ENCODE measurements around the gene CKB.

The CKB gene

DNA sequence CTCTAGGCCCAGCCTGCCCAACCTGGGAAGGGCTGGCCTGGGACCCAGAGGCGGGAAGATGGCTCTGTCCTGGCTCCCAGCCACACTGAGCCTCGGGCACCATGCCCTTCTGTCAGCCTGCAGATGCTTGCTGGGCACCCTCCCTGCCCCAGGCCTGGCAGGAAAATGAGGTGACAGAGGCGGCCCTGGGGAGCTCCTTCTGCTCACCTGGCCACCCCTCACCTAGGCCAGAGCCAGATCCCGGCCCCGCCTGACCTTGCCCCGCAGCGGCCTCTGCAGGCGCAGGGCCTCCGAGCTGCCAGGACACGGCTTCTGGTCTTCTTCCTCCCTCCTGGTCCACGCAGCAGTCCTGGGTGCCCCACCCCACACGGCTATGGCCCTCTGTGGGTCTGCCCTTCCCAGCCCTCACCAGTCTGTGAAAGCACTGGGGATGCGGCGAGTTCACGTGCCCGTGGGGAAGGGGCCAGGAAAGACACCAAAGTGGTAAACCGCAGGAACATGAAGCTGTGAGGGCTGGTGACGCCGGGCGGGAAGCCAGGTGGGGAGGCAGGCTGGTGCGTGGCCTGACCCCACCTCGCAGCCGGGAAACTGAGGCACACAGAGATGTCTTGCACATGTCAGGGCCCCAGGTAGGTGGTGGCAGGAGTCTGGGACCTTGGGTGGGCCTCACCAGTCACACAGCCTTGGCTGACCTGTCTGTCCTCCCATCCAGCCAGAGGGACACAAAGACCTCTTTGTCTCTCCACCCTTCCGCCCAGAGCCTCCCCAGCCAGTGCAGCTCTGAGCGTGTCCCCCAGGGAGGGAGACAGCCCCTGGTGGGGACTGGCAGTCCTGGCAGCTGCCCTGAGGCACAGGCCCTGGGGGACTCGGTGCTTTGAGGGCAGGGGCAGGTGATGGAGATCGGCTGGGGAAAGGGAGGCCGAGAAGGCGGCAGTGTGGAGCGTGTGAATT is 27.0 kb upstream of the CKB start:
- DNase-seq (ENCODE audit: low read depth) = no peak

GRCh38 chr14:103548463-103549351 is 26.1 kb upstream of the CKB start:
- DNase-seq (ENCODE audit: low read depth) = no peak

DNA sequence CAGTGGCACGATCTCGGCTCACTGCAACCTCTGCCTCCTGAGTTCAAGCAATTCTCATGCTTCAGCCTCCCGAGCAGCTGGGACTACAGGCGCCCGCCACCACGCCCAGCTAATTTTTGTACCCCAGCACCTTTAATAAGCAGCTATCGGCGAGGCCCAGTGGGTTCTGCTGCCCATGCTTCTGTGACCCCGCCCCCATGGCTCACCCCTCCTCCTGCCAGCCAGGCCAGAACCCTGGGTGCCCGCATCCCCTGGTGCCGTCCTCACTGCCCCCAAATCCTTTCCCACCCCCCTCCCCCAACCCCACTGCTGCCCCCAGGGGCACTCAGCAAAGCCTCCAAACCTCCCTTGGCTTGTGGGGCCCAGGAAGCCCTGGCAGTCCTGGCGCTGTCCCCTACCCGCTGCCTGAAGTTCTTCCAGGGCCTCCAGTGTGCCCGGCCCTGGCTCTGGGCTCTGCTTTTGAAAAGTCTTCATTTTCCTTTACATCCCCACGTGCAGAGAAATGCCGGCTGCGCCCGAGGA is 25.4 kb upstream of the CKB start:
- no peak for DNase-seq (ENCODE audit: low read depth)

DNA sequence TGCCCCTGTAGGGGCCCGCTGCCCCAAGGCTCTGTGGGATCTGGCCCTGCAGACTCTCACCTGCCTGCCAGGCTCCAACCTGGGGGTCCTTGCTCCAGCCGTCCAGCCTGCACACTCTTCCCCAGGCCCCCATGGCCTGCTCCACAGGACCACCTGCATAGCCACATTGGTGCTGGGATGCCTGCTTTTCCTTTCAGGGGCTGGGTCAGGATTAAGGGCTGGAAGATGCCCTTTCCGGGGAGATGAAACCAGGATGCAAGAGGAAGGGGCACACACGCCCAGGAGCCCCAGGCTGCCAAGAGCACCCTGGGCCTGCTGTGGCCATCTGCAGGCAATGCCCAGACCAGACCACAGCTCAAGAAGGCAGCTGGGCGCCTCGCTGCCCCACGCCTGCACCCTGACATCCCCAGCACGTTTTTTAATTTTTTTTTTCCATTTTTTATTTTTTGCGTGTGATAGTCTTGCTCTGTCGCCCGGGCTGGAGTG is 24.9 kb upstream of the CKB start:
- no peak for DNase-seq (ENCODE audit: low read depth)

DNA sequence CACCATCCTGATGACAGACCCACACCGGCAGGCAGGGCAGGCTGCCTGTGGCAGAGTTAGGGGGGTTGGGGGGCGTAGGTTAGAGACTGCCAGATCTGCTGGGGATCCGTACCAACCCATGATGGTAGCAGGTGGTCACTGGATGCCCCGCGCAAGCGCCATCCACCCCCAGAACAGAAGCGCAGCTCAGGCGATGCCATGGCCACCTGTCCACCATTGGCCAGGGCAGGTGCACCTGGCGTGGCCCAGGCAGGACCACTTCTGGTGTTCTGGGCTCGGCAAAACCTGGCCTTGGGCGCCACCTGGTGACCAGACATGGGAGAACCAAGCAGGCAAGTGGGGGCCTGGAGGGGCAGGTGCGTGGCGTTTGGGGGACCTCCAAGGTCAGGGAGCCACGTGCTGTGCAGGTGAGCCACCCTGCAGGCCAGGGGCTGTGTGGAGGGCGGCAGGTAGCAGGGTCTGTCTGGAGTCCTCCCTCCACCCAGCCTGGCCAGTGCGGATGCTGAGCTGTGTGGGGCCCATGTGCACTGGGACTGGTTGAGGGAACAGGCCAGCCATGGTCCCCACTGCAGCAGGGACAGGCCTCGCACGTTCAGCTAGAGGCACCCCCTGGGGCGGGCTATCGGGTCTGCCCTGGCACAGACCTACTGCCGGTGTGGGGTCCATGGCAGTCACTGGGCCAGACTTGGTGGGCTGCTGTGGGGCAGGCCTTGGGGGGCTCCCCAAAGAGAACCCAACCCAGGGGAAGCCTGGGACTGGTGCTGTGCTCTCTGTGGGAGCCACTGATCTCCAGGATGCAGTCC is 24.2 kb upstream of the CKB start:
- DNase-seq (ENCODE audit: low read depth) = peak; percentile 71

GRCh38 chr14:103545915-103546651 is 23.5 kb upstream of the CKB start:
- DNase-seq (ENCODE audit: low read depth) = no peak

GRCh38 chr14:103545219-103545914 is 22.7 kb upstream of the CKB start:
- DNase-seq (ENCODE audit: low read depth) = no peak

- DNase-seq (ENCODE audit: low read depth) = no peak
These were observed 22.0 kb upstream of the CKB start for GRCh38 chr14:103544388-103545218.

GRCh38 chr14:103543721-103544387 is 21.2 kb upstream of the CKB start:
- DNase-seq (ENCODE audit: low read depth) = no peak

DNA sequence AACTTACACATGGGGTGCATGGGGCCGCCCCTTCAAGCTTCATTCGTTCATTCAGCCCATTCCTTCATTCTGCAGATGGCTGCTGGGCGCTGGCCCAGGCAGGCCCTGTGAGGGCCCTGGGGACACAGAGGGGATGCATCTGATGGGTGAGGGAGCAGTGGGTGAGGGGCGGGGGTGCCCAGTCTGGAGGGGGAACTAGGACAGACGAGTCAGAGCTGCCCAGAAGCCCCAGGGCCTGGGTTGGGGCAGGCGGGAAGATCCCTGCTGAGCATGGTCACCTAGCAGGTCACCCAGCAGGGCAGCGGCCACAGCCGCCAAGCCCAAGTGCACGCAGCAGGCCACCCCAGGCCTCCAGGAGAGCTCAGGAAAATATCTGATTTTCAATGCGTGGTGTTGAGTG is 20.5 kb upstream of the CKB start:
- no peak for DNase-seq (ENCODE audit: low read depth)

GRCh38 chr14:103542605-103543088 is 20.0 kb upstream of the CKB start:
- DNase-seq (ENCODE audit: low read depth) = no peak

DNA sequence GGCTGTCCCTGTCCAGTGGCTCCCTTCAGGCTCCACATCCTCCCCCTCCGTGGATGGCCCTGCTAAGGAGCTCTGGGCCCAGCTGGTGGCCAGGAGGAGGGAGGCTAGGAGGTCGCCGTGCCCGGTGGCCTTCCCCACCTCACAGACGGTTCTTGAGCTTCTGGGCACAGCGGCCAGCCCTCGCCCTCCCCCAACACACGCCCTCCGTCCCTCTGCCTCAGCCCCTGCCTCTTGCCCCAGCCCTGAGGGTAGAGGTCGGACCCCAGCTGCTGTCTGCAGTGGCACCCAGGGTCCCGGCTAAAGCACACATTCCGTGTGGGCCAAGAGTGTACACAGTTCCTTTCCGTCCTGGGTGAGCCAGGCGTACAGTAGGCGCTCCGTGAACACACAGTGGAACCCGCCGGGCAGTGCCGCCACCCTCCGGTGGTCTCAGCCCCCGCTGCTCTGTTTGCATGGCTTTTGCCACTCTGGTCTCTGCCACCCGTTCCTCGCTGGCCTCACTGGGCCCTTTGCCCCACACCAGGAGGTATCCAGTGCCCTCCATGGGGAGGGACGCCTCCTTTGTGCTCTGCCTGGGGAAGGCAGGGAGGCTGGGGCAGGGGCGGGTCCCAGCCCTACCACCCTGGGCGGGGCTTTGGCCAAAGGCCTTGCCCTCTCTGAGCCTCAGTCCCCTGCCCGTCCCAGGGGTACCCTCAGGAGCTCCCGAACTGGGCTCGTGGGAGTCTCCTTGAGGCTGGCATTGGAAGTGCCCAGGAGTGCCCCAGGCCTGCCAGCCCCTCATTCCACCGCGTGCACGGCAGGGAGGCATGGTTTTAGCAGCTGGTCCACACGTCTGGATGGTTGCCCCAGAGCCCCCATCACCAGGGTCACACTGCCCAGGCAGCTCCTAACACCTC is 19.3 kb upstream of the CKB start:
- DNase-seq (ENCODE audit: low read depth) = no peak

DNA sequence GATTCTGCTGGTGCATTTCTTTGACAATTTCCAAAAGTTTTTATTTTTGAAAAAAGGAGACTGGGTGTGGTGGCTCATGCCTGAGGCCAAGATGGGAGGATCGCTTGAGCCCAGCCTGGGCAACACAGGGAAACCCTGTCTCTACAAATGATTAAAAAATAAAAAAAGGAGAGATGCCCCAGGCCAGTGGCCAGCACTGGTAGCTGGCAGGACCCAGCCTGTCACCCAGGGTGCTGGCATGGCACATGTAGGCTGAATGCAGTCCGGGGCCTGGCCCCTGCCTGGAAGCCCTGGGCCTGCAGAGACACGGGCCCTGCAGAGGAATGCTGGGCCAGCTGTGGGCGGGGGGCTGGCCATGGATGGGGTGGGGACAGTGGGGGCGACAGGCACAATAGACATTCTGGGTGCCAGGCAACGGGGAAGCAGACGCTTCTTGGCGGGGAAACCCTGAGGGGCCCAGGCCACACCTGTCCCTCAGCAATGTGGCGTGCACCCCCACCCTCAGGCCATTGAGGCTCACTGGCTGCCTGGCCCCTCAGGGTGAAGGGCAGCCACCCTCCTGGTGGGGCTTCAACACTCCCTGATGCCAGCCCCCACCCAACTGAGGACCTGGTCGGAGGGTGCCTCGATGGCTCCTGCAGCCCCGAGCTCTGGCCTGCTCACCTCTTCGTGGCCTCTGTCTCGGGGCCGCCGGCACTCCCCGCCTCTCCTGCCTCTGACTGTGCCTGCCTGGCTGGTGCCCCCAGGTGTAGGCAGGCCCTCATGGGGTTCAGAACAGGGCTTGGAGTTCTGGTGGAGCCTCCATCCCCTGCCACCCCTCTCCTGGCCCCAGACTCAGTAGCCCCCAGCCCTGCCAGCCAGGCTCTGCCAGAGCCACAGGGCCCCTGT is 18.4 kb upstream of the CKB start:
- DNase-seq (ENCODE audit: low read depth) = no peak

DNA sequence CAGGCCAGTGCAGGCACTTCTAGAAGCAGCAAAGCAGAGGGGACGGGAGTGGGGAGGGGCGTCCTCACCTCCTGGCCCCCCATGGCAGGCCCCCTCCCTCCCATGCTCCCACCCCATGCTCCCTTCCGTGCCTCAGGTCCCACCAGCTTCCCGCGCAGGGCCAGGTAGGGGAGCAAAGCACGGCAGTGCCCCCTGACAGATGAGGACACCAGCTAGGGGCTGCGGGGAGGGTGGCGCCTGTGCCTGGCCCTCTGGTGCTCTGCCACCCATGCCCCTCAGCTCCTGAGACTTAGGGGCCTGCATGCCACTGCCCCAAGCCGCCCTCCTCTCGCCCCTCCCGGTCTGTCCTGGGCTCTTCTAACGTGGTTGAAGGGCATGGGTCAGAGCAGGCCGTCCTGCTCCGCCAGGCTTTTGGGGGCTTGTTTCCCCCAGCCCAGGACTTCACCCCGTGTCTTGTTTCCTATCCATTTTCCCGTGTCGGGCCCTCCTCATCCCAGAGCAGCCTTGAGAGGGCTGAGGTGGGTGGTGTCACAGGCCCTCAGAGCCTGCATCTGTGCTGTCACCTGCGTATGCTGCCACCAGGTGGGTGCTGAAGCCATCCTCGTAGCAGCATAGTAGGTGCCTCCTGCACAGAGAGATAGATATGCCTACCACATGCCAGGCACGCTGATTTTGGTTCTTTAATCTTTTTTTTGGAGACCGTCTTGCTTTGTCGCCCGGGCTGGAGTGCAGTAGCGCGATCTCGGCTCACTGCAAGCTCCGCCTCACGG is 16.6 kb upstream of the CKB start:
- DNase-seq (ENCODE audit: low read depth) = no peak

DNA sequence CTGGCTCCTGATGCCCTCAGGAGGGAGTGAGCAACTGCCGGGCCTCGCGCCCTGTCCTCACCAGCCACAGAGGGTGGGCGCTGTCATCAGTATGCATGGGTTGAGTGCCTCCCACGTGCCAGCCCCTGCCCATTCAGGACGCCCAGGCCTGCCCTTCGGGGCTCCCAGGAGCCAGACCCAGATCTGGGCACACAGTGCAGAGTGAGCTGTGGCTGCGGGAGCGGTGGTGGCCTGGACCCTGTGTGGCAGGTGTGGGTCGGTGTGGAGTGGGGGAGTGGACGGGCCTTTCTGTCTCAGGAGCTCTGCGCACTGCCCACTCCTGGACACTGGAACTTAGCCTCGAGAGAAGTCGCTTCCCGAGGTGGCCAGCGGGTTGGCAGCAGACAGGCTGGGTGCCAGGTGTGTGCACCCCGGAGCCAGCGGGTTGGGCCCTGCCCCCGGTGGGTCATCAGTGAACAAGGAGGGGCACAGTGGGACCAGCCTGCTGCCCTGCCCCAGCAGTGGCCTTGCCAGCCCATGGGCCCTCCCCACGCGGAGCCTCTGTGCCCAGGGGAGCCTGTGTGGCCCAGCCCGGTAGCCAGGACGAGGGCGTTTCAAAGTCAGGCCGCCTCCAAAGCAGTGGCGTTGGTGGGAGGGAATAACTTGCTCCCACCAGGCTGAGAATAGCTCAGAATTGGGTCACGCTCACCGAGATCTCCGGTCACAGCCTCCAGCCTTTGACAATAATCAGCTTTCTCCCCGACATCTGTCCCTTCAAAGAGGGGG is 15.8 kb upstream of the CKB start:
- no peak for DNase-seq (ENCODE audit: low read depth)
